Measurements from ENCODE around the gene TRPM2. TPM values are rescaled to one million over a fixed set of nuclear protein-coding genes. Genes with fewer than 3 reads are reported as not detected.
A peak's percentile ranks its signal among the peaks of the same experiment; 100 is the strongest.

TRPM2 gene
- total and polyA plus RNA-seq, 10 of the 15 experiments (the other 5 are each of a cell fraction or from before 2014, with no cell fraction given): 0.03 to 9.1 (median 2.6) TPM

DNA sequence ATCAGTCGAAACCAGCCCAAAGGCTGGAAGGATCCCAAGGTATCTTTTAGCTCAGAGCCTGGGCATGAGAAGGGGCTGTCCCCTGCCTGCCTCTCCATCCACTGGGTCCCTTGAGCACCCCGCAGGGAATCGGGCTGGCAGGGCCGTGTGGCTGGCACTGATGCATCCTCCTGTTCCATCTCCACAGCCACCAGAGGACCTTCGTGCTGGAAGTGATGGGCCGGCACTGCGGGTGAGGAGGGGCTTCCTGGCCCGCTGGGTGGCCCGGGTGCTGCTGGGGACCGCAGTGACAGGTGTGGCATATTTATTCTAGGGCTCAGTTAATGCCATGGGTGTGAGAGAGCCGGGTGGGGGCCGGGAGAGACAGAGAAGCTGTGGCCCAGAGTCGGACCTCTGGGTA lies 40.0 kb upstream of the TRPM2 start:
- BruUV-seq (replicated peaks): no TSS peak
- FAIRE-seq: no peak
- in situ Hi-C loops (cut with MboI): no loop called here
- 96% methylated on average over 13 of the region's 13 CpGs for WGBS (ENCODE audit: insufficient coverage, insufficient replicate concordance, low lambda C conversion rate, missing lambda C conversion rate)
- Histone ChIP-seq H3K4me2 (ENCODE audit: control insufficient read depth, insufficient read depth) (no peak overlapping the region), H3K9me3 (replicated peaks; ENCODE audit: control insufficient read depth, insufficient read depth, low read length) (no peaks in the 10 kb centered on the region), H4K20me1 (ENCODE audit: control insufficient read depth, insufficient read depth) (no peaks in the 10 kb centered on the region), H2AFZ (ENCODE audit: control insufficient read depth, low read depth, low read length) (no peak overlapping the region), H3K36me3 (ENCODE audit: control insufficient read depth in 2 of 2, insufficient read depth in 2 of 2, low read length in 1 of 2) (peaks cover 20 to 52% of the 10 kb centered on the region in 2 experiments; a peak in 3 of 4 replicates), H3K4me1 (ENCODE audit: control insufficient read depth, insufficient read depth, low read length) (no peaks in the 10 kb centered on the region), H3K27me3 (replicated peaks in 1 of 2; ENCODE audit: control insufficient read depth in 2 of 2, insufficient read depth in 2 of 2, low read length in 1 of 2) (no peaks in the 10 kb centered on the region), H3K9ac (ENCODE audit: control insufficient read depth, insufficient read depth, low read length) (no peak overlapping the region), H3K79me2 (ENCODE audit: control insufficient read depth, insufficient read depth, low read length) (no peaks in the 10 kb centered on the region), H3K27ac (ENCODE audit: control insufficient read depth, insufficient read depth) (no peak overlapping the region), H3K4me3 (no peak overlapping the region)
- no peak for ATAC-seq
- ChIA-PET CTCF (no interaction called here), SMC1A (ENCODE audit: uncharacterized antibody, unreplicated experiment) (no interaction called here), RAD21 (ENCODE audit: unreplicated experiment) (no interaction called here), POLR2A (no interaction called here)
- TF ChIP-seq, protein P1, sequence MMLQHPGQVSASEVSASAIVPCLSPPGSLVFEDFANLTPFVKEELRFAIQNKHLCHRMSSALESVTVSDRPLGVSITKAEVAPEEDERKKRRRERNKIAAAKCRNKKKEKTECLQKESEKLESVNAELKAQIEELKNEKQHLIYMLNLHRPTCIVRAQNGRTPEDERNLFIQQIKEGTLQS (IDR thresholded peaks at IDR 0.05; ENCODE audit: borderline replicate concordance, extremely low read depth, low read depth, low read length): no peak
- peak; percentile 18; the same call in 1 of the 2 replicates for TF ChIP-seq POLR2A (IDR thresholded peaks at IDR 0.05; ENCODE audit: low read depth, low read length)
- DNase-seq (ENCODE audit: low read depth, low spot score): no peak
- intact Hi-C loops (cut with micrococcal nuclease; ENCODE audit: unreplicated experiment): no loop called here

DNA sequence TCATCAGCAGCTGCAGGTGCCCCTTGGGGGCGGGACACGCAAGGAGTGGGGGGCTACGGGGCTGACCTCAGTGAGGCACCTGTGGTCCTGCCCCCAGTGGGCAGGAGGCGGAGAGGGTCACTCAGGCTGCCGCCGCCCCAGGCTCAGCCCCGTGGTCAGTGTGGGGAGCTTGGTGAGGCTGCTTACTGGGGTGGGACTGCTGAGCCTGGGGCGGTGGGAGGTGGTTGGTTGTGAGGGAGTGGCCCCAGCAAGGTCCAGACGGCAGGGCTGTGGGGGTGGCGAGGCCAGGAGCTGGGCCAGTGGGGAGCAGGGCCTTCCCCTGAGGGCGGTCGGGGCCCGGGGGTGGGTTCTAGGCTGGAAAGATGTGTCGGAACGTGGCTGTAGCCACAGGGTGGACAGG lies 39.3 kb upstream of the TRPM2 start:
- no peak overlapping the region for H3K27ac ChIP-seq (ENCODE audit: control insufficient read depth, insufficient read depth)
- H2AFZ ChIP-seq (ENCODE audit: control insufficient read depth, low read depth, low read length): no peak overlapping the region
- no peaks in the 10 kb centered on the region for H4K20me1 ChIP-seq (ENCODE audit: control insufficient read depth, insufficient read depth)
- POLR2A ChIA-PET: no interaction called here
- H3K4me2 ChIP-seq (ENCODE audit: control insufficient read depth, insufficient read depth): no peak overlapping the region
- H3K4me1 ChIP-seq (ENCODE audit: control insufficient read depth, insufficient read depth, low read length): no peaks in the 10 kb centered on the region
- no peak overlapping the region for H3K9ac ChIP-seq (ENCODE audit: control insufficient read depth, insufficient read depth, low read length)
- no peaks in the 10 kb centered on the region for H3K79me2 ChIP-seq (ENCODE audit: control insufficient read depth, insufficient read depth, low read length)
- CTCF ChIA-PET: no interaction called here
- H3K9me3 ChIP-seq (replicated peaks; ENCODE audit: control insufficient read depth, insufficient read depth, low read length): no peaks in the 10 kb centered on the region
- SMC1A ChIA-PET (ENCODE audit: uncharacterized antibody, unreplicated experiment): no interaction called here
- peaks cover 20 to 52% of the 10 kb centered on the region in 2 experiments; a peak in 3 of 4 replicates for H3K36me3 ChIP-seq (ENCODE audit: control insufficient read depth in 2 of 2, insufficient read depth in 2 of 2, low read length in 1 of 2)
- FAIRE-seq (no peak), ATAC-seq (no peak), DNase-seq (ENCODE audit: low read depth, low spot score) (no peak)
- in situ Hi-C loops (cut with MboI) (no loop called here), intact Hi-C loops (cut with micrococcal nuclease; ENCODE audit: unreplicated experiment) (no loop called here)
- no TSS peak for BruUV-seq (replicated peaks)
- no peak overlapping the region for H3K4me3 ChIP-seq
- RAD21 ChIA-PET (ENCODE audit: unreplicated experiment): no interaction called here
- 95% methylated on average over 14 of the region's 15 CpGs for WGBS (ENCODE audit: insufficient coverage, insufficient replicate concordance, low lambda C conversion rate, missing lambda C conversion rate)
- no peaks in the 10 kb centered on the region for H3K27me3 ChIP-seq (replicated peaks in 1 of 2; ENCODE audit: control insufficient read depth in 2 of 2, insufficient read depth in 2 of 2, low read length in 1 of 2)
- TF ChIP-seq MXI1 (IDR thresholded peaks at IDR 0.05; ENCODE audit: low read depth, low read length) (no peak), PAX8 (IDR thresholded peaks at IDR 0.05) (no peak), ZNF207 (IDR thresholded peaks at IDR 0.05; ENCODE audit: borderline replicate concordance) (no peak), SIX5 (IDR thresholded peaks at IDR 0.05; ENCODE audit: low read depth, low read length, severe bottlenecking) (no peak), DPF2 (IDR thresholded peaks at IDR 0.05) (no peak)
- TF ChIP-seq, protein P2, sequence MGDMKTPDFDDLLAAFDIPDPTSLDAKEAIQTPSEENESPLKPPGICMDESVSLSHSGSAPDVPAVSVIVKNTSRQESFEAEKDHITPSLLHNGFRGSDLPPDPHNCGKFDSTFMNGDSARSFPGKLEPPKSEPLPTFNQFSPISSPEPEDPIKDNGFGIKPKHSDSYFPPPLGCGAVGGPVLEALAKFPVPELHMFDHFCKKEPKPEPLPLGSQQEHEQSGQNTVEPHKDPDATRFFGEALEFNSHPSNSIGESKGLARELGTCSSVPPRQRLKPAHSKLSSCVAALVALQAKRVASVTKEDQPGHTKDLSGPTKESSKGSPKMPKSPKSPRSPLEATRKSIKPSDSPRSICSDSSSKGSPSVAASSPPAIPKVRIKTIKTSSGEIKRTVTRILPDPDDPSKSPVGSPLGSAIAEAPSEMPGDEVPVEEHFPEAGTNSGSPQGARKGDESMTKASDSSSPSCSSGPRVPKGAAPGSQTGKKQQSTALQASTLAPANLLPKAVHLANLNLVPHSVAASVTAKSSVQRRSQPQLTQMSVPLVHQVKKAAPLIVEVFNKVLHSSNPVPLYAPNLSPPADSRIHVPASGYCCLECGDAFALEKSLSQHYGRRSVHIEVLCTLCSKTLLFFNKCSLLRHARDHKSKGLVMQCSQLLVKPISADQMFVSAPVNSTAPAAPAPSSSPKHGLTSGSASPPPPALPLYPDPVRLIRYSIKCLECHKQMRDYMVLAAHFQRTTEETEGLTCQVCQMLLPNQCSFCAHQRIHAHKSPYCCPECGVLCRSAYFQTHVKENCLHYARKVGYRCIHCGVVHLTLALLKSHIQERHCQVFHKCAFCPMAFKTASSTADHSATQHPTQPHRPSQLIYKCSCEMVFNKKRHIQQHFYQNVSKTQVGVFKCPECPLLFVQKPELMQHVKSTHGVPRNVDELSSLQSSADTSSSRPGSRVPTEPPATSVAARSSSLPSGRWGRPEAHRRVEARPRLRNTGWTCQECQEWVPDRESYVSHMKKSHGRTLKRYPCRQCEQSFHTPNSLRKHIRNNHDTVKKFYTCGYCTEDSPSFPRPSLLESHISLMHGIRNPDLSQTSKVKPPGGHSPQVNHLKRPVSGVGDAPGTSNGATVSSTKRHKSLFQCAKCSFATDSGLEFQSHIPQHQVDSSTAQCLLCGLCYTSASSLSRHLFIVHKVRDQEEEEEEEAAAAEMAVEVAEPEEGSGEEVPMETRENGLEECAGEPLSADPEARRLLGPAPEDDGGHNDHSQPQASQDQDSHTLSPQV (IDR thresholded peaks at IDR 0.05): no peak
- TF ChIP-seq, protein P3, sequence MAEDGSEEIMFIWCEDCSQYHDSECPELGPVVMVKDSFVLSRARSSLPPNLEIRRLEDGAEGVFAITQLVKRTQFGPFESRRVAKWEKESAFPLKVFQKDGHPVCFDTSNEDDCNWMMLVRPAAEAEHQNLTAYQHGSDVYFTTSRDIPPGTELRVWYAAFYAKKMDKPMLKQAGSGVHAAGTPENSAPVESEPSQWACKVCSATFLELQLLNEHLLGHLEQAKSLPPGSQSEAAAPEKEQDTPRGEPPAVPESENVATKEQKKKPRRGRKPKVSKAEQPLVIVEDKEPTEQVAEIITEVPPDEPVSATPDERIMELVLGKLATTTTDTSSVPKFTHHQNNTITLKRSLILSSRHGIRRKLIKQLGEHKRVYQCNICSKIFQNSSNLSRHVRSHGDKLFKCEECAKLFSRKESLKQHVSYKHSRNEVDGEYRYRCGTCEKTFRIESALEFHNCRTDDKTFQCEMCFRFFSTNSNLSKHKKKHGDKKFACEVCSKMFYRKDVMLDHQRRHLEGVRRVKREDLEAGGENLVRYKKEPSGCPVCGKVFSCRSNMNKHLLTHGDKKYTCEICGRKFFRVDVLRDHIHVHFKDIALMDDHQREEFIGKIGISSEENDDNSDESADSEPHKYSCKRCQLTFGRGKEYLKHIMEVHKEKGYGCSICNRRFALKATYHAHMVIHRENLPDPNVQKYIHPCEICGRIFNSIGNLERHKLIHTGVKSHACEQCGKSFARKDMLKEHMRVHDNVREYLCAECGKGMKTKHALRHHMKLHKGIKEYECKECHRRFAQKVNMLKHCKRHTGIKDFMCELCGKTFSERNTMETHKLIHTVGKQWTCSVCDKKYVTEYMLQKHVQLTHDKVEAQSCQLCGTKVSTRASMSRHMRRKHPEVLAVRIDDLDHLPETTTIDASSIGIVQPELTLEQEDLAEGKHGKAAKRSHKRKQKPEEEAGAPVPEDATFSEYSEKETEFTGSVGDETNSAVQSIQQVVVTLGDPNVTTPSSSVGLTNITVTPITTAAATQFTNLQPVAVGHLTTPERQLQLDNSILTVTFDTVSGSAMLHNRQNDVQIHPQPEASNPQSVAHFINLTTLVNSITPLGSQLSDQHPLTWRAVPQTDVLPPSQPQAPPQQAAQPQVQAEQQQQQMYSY (CRISPR knock-in tag; IDR thresholded peaks at IDR 0.05): no peak
